8988T (cell line): Measurements from ENCODE around the gene TP63.

Experiments used
- DNase-seq: peaks from one replicate; pipeline ENCODE4 v3.0.0; 2011

Gene TP63

GRCh38 chr3:189787191-189787590 is 156.0 kb downstream of the TP63 start:
- no peak for DNase-seq

GRCh38 chr3:189787632-189788031 is 156.4 kb downstream of the TP63 start:
- no peak for DNase-seq

GRCh38 chr3:189789432-189789831 is 158.2 kb downstream of the TP63 start:
- no peak for DNase-seq

DNA sequence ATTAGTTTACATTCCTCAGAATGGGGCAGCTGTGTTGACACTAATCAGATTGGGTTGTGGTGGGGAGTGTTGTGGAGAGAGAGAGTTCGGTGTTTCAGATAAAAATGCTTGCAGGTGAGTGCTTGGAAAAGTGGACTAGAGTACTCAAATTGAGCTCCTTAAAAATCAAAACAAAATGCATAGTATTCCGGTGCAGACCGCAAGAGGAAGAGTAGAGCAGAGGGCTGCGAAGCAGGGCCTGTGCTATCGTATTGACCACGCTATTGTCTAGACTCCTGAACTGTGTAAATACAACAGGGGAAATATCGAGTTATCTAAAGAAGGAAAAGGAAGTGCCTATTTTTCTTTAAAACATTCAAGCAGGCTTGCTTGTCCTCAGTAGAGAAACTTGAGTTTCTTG is 159.5 kb downstream of the TP63 start:
- DNase-seq: no peak

GRCh38 chr3:189792046-189792929 is 161.1 kb downstream of the TP63 start:
- no peak for DNase-seq

GRCh38 chr3:189794518-189794917 is 163.3 kb downstream of the TP63 start:
- no peak for DNase-seq

DNA sequence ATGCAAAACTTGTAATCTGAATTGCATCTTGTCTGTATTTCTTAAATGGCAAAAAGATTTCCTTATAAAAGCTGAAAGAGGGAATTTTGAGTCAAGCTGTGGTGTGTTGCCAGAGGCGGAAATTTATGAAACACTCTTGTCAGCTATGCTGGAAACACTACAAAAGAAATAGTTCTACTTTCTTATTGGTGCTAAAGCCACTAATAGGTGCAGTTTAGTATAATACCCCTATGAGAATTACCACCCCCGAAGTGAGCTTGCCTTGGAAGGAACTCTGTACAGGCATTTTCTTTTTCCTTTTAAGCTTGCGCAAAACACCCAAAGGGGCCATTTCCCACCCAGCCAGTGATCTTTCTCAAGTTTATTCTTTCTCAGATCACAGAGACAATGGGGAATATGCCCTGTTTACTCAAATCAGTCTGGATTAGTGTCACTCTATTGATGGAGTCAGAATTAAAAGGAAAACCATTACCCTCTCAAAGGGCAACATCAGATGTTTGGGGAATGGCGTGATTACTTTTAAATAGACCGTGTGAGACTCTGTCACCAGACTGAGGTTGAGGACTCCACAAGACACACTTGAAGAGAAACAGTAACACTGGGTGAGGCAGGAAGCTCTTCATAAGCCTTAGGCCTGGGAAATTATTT is 166.0 kb downstream of the TP63 start:
- no peak for DNase-seq

GRCh38 chr3:189799366-189799765 is 168.2 kb downstream of the TP63 start:
- no peak for DNase-seq

- DNase-seq: no peak
These were observed 169.2 kb downstream of the TP63 start for GRCh38 chr3:189800436-189800835.

GRCh38 chr3:189803254-189803653 is 172.1 kb downstream of the TP63 start:
- no peak for DNase-seq

GRCh38 chr3:189805375-189806067 is 174.3 kb downstream of the TP63 start:
- DNase-seq: no peak

- DNase-seq: no peak
These were observed 175.2 kb downstream of the TP63 start for GRCh38 chr3:189806171-189806951.

- no peak for DNase-seq
These were observed 177.2 kb downstream of the TP63 start for GRCh38 chr3:189808246-189809007.

DNA sequence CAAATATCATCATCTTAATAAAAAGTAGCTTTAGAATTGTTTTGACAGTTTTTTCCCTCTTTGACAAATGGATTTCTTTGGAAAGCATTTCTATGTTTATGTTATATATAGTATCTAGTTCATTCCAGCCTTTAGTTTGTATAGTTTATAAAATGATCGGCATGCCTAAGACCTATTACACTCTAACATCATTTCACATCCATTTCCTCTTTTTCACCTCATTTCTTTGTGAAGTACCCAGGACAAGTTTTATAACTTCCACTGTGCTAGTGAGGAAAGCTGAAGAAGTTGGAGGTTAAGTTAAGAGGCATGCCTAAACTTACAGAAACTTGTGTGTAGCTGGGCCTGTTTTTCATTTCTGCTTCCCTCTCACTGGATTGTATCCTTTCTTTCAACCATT is 178.4 kb downstream of the TP63 start:
- no peak for DNase-seq

DNA sequence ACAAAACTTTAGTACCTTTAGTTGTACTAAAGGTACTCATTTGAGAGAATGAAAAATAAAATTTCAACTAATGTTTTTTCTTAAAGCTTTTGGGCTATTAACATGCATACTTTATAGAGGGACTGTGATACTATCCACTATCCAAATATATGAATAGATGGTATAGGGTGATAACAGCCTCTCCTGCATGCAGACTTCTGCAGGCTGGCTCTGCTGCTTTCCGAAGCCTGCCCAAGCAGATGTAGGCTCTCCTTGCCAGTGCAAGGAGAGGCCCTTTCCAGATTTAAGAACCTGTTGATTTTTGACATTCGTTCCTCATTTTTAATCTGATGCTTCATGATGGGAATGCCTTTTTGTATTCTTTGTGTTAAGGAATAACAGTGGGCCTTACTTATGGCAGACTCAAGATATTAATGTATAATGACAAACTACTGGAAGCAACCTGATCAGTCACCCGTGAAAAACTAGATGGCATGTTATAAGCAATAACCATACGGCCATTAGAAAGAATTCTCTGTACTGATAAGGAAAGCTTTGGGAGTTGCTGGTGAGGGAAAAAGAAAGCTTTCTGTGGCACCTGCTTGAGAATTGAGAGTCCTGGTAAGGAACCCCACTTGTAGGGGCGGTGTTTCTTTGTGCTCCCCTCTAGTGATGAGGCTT is 181.7 kb downstream of the TP63 start:
- no peak for DNase-seq

DNA sequence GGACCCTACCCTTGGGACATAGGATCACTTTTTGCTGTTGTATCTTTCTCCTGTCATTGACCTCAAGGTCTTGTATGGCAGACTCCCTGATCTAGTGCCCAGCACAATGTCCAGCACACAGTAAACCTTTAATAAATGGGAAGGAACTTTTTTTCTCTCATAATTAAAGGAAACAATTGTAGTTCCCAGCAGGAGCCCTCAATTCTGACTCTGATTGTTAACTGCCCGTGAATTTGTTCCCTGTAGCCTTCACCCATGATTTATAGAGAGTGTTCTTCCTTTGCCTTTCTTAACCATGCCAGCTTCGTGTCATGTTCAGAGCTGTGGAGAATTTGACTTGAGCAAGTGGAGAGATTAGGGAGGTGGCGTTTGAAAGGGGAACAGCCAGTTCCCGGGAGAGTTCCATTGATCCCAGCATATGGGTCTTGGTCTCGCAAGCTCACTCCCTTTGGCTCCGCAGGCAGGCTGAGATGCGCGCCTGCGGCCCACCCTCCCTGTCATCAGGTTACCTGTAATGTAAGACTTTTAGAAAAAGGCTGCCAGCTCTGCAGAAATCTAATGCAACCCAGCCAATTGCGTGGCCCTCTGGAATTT is 182.6 kb downstream of the TP63 start:
- no peak for DNase-seq

DNA sequence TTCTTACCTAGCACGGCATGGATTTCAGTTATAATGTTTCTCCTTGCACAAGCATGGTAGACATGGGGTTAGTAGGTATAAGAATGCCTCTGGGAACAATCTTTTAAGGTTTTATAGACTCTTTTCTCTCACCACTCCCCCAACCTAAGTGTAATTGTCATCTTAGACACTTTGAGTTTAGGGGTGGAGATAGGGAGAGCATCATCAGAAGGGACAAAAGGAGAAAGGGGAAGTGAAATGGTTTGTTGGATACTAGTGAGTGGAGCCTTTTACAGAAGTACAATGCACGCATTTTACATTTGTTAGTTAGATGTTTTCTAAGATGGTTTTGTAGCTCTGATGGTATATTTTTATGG is 189.2 kb downstream of the TP63 start:
- no peak for DNase-seq

- no peak for DNase-seq
These were observed 190.1 kb downstream of the TP63 start for GRCh38 chr3:189821262-189821661.

- DNase-seq: no peak
These were observed 191.5 kb downstream of the TP63 start for GRCh38 chr3:189822726-189823125.

DNA sequence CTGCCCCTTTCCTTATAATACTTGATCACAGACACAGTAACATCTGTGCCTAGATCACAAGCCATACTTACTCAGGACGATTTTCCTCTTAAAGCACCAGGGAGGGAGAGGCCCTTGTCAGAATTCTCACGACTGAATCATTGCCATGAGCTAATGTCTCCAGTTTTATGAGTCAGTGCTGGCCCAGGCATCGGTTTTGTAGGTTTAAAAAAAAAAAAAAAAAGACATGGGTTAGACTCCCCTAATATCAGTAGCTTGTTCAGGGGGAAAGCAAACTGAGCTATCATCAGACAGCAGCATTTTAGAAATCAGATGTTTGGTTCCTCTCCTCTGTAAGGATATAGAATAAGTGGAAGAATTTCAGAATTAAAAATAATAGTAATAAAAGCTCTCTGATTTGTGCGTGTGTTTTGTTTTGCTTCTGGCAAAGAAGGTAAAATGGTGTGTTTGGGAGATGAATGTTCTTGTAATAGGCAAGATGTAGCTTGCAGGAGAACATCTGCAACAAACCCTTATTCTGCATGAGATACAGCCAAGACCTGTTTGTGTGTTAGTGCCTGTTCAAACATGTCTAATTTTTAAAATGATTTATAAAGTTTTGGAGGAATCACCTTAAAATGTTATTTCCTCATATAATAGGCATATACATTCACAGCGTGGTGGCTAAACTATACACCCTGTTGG is 193.6 kb downstream of the TP63 start:
- peak; percentile 21 for DNase-seq

DNA sequence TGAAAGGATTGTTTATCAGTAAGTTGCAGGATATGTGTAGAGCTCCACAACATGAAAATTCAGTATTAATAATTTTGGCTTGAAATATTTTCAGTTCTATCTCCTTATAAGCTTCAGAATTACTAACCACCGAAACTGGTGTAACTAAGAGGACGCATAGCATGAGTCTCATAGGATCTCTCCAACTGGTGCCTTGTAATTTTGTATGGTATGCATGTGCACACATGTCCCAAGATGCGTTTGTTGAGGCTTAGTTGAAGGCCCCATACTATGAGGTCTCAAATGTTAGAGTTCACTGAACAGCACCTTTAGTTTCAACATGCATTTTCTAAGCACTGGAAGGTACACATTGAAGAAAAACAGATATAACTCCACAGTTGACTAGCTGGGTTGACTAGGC is 195.4 kb downstream of the TP63 start:
- DNase-seq: no peak
